MM.1S (cell line): ENCODE measurements around the gene C22orf42.

Experiments used
- EZH2 ChIP-seq: fragments of 300-600 bp; sonication (generic); optimal IDR thresholded peaks from 2 replicates; pipeline ENCODE3; 2017; ENCODE audit warnings: low read depth, mild to moderate bottlenecking, antibody characterized with exemption, low read length, mixed read lengths
- EZH2phosphoT487 ChIP-seq: fragments of 300-600 bp; sonication (generic); IDR thresholded peaks from 2 replicates; pipeline ENCODE4 v1.6.1; 2018; ENCODE audit warnings: antibody characterized with exemption, low read length
- TF ChIP-seq, protein P1 (sequence below): fragments of 300-600 bp; sonication (generic); IDR thresholded peaks from 2 replicates; pipeline ENCODE4 v1.5.1; 2016; ENCODE audit warnings: antibody characterized with exemption, low read length, mixed read lengths

DNA sequence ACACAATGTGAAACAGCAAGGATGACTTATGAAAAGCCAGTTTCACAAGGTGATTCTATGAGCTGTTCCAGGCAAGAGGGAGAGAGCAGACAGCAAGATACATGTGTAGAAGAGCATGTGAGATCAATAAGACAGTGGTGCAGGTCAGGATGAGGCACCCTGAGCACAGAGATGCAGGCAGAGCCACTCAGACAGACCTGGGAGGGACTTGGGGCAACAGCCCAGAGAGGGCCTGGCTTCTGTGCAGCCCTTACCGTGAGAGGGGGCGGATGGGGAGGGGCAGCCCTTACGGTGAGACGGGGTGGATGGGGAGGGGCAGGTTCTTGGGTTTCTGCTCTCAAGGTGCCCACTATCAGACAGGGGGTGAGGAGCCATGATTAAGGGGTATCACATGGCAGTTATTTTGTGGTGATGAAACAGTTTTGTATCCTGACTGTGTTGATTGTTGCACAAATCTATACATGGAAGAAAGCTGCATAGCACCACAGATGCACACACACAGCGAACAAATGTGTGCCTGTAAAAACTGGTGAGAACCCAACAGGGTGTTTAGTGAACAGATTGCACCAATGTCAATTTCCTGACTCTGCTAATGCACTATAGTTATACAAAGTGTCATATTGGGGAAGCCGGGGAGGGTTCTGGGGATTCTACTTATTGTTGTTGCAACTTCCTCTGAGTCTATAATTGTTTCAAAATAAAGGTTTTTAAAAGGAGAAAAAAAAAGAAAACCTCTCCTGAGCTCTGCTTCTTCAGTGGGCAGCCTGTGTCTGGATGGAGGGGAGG is 5.2 kb upstream of the C22orf42 start:
- TF ChIP-seq, protein P1, sequence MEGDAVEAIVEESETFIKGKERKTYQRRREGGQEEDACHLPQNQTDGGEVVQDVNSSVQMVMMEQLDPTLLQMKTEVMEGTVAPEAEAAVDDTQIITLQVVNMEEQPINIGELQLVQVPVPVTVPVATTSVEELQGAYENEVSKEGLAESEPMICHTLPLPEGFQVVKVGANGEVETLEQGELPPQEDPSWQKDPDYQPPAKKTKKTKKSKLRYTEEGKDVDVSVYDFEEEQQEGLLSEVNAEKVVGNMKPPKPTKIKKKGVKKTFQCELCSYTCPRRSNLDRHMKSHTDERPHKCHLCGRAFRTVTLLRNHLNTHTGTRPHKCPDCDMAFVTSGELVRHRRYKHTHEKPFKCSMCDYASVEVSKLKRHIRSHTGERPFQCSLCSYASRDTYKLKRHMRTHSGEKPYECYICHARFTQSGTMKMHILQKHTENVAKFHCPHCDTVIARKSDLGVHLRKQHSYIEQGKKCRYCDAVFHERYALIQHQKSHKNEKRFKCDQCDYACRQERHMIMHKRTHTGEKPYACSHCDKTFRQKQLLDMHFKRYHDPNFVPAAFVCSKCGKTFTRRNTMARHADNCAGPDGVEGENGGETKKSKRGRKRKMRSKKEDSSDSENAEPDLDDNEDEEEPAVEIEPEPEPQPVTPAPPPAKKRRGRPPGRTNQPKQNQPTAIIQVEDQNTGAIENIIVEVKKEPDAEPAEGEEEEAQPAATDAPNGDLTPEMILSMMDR = no peak
- TF ChIP-seq EZH2 (no peak), EZH2phosphoT487 (no peak)
